ENCODE measurements around the gene PHACTR1. TPM values are rescaled to one million over a fixed set of nuclear protein-coding genes. Genes with fewer than 3 reads are reported as not detected.

PHACTR1 gene
- total and polyA plus RNA-seq, 2 of the 4 experiments (the other 2 are of a cell fraction) = not detected

DNA sequence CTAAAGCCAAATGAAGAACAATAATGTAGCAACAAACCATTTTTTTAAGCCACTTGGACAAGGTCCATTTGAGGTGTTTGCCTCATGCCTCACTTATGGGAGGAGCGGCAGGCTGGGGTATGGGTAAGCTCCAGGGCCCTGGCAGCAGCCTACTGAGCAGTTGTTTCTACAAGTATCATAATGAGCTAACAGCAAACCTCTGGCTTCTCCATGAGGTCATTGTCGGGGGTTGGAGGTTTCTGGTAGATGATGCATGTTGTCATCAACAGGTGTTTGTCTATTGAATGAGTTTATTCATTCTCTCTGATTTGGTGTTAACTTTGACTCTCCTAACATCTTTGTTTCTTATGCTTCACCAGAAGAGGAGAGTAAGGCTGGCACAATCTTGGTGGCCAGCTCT is 461.1 kb downstream of the PHACTR1 start:
- ChIA-PET CTCF (no interaction called here), POLR2A (ENCODE audit: unreplicated experiment) (no interaction called here)
- intact Hi-C loops (cut with micrococcal nuclease) (no loop called here), in situ Hi-C loops (cut with MboI; ENCODE audit: low sequenced_read_pairs) (loop anchor here (25.0 kb wide), 1 partner anchor 360 kb away; no protein-coding TSS in a partner anchor), dilution Hi-C loops (cut with HindIII; ENCODE audit: low sequenced_read_pairs, unreplicated experiment) (no loop called here)
- Histone ChIP-seq H3K9me3 (ENCODE audit: control insufficient read depth, insufficient read depth, low read length) (no peaks in the 10 kb centered on the region), H3K79me1 (ENCODE audit: low read depth in 1 of 2, low read length in 2 of 2) (no peaks in the 10 kb centered on the region), H3K9ac (ENCODE audit: low read depth, low read length) (no peak overlapping the region), H3K27ac (ENCODE audit: insufficient read depth, low read length) (no peak overlapping the region), H4K20me1 (ENCODE audit: insufficient read depth, low read length) (no peaks in the 10 kb centered on the region), H2BK120ac (ENCODE audit: low read depth, low read length) (no peak overlapping the region), H3K4ac (ENCODE audit: low read depth, low read length) (no peak overlapping the region), H3K4me2 (ENCODE audit: low read depth, low read length) (no peak overlapping the region), H3K9me1 (ENCODE audit: insufficient read depth, low read length) (no peaks in the 10 kb centered on the region), H3K36me3 (ENCODE audit: control insufficient read depth, insufficient read depth, low read length) (no peaks in the 10 kb centered on the region), H2BK20ac (ENCODE audit: low read depth, low read length) (no peak overlapping the region), H4K8ac (ENCODE audit: low read depth in 2 of 2, low read length in 2 of 2) (no peak overlapping the region), H3K4me3 (ENCODE audit: insufficient read depth, low read depth, low read length) (no peak overlapping the region), H3K18ac (ENCODE audit: low read depth, low read length) (no peak overlapping the region), H3K23ac (ENCODE audit: low read depth, low read length) (no peak overlapping the region), H2BK5ac (ENCODE audit: low read depth, low read length, poor library complexity, severe bottlenecking) (no peak overlapping the region), H4K91ac (ENCODE audit: insufficient read depth, low read depth, low read length) (no peak overlapping the region), H3K4me1 (ENCODE audit: control insufficient read depth, insufficient read depth, low read length) (no peaks in the 10 kb centered on the region; the same call in 1 of the 2 replicates), H3K14ac (replicated peaks; ENCODE audit: low read depth, low read length) (no peak overlapping the region), H2AK9ac (replicated peaks; ENCODE audit: low read depth, low read length, poor library complexity) (no peak overlapping the region), H3K56ac (ENCODE audit: extremely low read depth, insufficient read depth, low read length) (no peak overlapping the region), H2AFZ (replicated peaks; ENCODE audit: low read length, poor library complexity) (no peak overlapping the region), H2BK15ac (ENCODE audit: low read depth, low read length) (no peak overlapping the region), H2AK5ac (ENCODE audit: low read depth, low read length) (no peak overlapping the region), H4K5ac (ENCODE audit: low read depth, low read length) (no peak overlapping the region), H3K27me3 (ENCODE audit: control insufficient read depth, insufficient read depth, low read length) (0 out of 2 replicates have a peak, but pooled peaks cover 2% of the 10 kb centered on the region)
- DNase-seq (no peak), ATAC-seq (ENCODE audit: low read depth) (no peak)
- BruUV-seq (replicated peaks) = no TSS peak
- TF ChIP-seq, protein P1, sequence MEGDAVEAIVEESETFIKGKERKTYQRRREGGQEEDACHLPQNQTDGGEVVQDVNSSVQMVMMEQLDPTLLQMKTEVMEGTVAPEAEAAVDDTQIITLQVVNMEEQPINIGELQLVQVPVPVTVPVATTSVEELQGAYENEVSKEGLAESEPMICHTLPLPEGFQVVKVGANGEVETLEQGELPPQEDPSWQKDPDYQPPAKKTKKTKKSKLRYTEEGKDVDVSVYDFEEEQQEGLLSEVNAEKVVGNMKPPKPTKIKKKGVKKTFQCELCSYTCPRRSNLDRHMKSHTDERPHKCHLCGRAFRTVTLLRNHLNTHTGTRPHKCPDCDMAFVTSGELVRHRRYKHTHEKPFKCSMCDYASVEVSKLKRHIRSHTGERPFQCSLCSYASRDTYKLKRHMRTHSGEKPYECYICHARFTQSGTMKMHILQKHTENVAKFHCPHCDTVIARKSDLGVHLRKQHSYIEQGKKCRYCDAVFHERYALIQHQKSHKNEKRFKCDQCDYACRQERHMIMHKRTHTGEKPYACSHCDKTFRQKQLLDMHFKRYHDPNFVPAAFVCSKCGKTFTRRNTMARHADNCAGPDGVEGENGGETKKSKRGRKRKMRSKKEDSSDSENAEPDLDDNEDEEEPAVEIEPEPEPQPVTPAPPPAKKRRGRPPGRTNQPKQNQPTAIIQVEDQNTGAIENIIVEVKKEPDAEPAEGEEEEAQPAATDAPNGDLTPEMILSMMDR (conservative IDR thresholded peaks at IDR 0.05; ENCODE audit: low read depth, low read length) = no peak
- TF ChIP-seq MXI1 (IDR thresholded peaks at IDR 0.05; ENCODE audit: borderline replicate concordance, low read depth, low read length) = no peak
- no peak for TF ChIP-seq BHLHE40 (IDR thresholded peaks at IDR 0.05; ENCODE audit: low read depth, low read length)
- no peak for TF ChIP-seq MAFK (IDR thresholded peaks at IDR 0.05; ENCODE audit: low read depth, low read length)
- no peak for TF ChIP-seq RFX5 (IDR thresholded peaks at IDR 0.05; ENCODE audit: low read depth, low read length)
- TF ChIP-seq CHD1 (IDR thresholded peaks at IDR 0.05; ENCODE audit: low read depth, low read length) = no peak
- TF ChIP-seq, protein P2, sequence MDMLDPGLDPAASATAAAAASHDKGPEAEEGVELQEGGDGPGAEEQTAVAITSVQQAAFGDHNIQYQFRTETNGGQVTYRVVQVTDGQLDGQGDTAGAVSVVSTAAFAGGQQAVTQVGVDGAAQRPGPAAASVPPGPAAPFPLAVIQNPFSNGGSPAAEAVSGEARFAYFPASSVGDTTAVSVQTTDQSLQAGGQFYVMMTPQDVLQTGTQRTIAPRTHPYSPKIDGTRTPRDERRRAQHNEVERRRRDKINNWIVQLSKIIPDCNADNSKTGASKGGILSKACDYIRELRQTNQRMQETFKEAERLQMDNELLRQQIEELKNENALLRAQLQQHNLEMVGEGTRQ (IDR thresholded peaks at IDR 0.05; ENCODE audit: low read depth, low read length) = no peak
- TF ChIP-seq RAD21 (IDR thresholded peaks at IDR 0.05; ENCODE audit: low read length) = no peak
- no peak for TF ChIP-seq FOS (IDR thresholded peaks at IDR 0.05; ENCODE audit: low read depth, low read length)
- TF ChIP-seq POLR2A (IDR thresholded peaks at IDR 0.05; ENCODE audit: low read depth, low read length) = no peak
- TF ChIP-seq RCOR1 (IDR thresholded peaks at IDR 0.05; ENCODE audit: insufficient replicate concordance, low read length) = no peak
- TF ChIP-seq CEBPB (IDR thresholded peaks at IDR 0.05; ENCODE audit: low read depth, low read length) = no peak
- TF ChIP-seq, protein P3, sequence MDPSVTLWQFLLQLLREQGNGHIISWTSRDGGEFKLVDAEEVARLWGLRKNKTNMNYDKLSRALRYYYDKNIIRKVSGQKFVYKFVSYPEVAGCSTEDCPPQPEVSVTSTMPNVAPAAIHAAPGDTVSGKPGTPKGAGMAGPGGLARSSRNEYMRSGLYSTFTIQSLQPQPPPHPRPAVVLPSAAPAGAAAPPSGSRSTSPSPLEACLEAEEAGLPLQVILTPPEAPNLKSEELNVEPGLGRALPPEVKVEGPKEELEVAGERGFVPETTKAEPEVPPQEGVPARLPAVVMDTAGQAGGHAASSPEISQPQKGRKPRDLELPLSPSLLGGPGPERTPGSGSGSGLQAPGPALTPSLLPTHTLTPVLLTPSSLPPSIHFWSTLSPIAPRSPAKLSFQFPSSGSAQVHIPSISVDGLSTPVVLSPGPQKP (IDR thresholded peaks at IDR 0.05; ENCODE audit: borderline replicate concordance, low read depth, low read length) = no peak
- no peak for TF ChIP-seq SMC3 (IDR thresholded peaks at IDR 0.05; ENCODE audit: low read depth, low read length)
- TF ChIP-seq MAZ (IDR thresholded peaks at IDR 0.05; ENCODE audit: borderline replicate concordance, low read depth, low read length) = no peak
- no CpG with 5 or more reads among the region's 2 CpGs for WGBS, 2 experiments (ENCODE audit: extremely low coverage in 2 of 2, insufficient read length in 1 of 2)
